ENCODE measurements around the gene CCDC3. TPM values are rescaled to one million over a fixed set of nuclear protein-coding genes. Genes with fewer than 3 reads are reported as not detected.
A peak's percentile ranks its signal among the peaks of the same experiment; 100 is the strongest.

The CCDC3 gene
- polyA plus RNA-seq, 2 of the 4 experiments (the other 2 are of a cell fraction): 0.58 to 0.94 TPM

DNA sequence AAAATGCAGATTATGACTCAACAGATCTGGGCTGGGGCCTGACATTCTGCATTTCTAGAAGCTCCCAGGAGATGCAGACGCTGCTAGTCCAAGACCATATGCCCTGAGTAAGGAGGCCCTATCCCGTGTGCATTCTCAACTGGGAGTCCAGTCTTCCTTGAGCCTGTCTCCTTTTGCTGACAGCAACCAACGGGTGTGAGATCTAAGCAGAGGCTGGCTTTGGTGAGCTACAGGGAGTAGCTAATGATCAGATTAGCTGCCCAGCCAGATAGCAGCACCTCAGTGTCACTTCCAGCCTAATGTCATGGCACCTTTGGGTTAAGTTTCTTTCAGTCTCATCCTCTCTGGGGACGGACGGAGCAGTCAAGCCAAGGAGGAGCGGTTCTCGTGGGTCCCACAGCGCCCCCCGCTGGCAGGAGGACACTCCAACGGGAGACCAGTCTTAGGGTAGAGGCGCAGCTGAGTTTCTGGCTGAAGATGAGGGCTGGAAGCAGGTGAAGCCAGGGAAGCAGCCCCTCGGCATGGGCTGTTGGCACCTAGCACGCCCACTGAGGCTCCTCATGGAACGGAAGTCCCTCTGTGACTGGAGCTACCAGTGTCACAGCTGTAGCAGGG, 154.0 kb downstream of the CCDC3 start:
- H3K27ac ChIP-seq: no peak overlapping the region
- ATAC-seq (peak in 1 of 2 experiments; percentile 78; a peak in 3 of 6 replicates), DNase-seq (ENCODE audit: low read depth in 1 of 2, low spot score in 1 of 2) (peak in 1 of 2 experiments; percentile 56), FAIRE-seq (no peak)
- POLR2A ChIA-PET: no interaction called here
- TF ChIP-seq HEYL (CRISPR knock-in tag; IDR thresholded peaks at IDR 0.05): no peak
- TF ChIP-seq CBX2 (IDR thresholded peaks at IDR 0.05; ENCODE audit: borderline replicate concordance, low read depth): no peak
- TF ChIP-seq HOXB5 (CRISPR knock-in tag; IDR thresholded peaks at IDR 0.05): no peak
- TF ChIP-seq RAD21 (conservative IDR thresholded peaks at IDR 0.05 in 1 of 2, IDR thresholded peaks at IDR 0.05 in 1 of 2): 0 out of 5 replicates have a peak, but pooled peaks of 1 of the 2 experiments have one; percentile 10
- TF ChIP-seq POLR2A (IDR thresholded peaks at IDR 0.05; ENCODE audit: low read length): no peak
- no peak for TF ChIP-seq FOSL2 (IDR thresholded peaks at IDR 0.05)
- no peak for TF ChIP-seq FOSL2 (CRISPR knock-in tag; IDR thresholded peaks at IDR 0.05)
- TF ChIP-seq CTCF (IDR thresholded peaks at IDR 0.05): peak; percentile 26; the same call in 2 of the 3 replicates
- no peak for TF ChIP-seq RARB (CRISPR knock-in tag; IDR thresholded peaks at IDR 0.05)
- TF ChIP-seq FOSB (CRISPR knock-in tag; IDR thresholded peaks at IDR 0.05): no peak
- no peak for TF ChIP-seq KDM5A (IDR thresholded peaks at IDR 0.05)
- no peak for TF ChIP-seq USF2 (IDR thresholded peaks at IDR 0.05)
- no peak overlapping the region for H3K4me2 ChIP-seq
- CTCF ChIA-PET: interaction anchor here (0.8 to 2.4 kb wide), 6 partner anchors 8 to 614 kb away, joined by 3 to 8 read pairs (median 3); no protein-coding TSS in a partner anchor
- H3K4me1 ChIP-seq: peaks cover 14% of the 10 kb centered on the region
- no peak overlapping the region for H3K4me3 ChIP-seq
- no peaks in the 10 kb centered on the region for H3K9me3 ChIP-seq
- 73% methylated on average over 13 of the region's 14 CpGs for WGBS (ENCODE audit: missing lambda C conversion rate)

- no peak for FAIRE-seq
- Histone ChIP-seq H3K4me3 (no peak overlapping the region), H3K4me2 (no peak overlapping the region), H3K4me1 (peaks cover 14% of the 10 kb centered on the region), H3K27ac (no peak overlapping the region), H3K9me3 (no peaks in the 10 kb centered on the region)
- ChIA-PET POLR2A (no interaction called here), CTCF (interaction anchor here (0.8 to 2.4 kb wide), 6 partner anchors 8 to 139 kb away, joined by 3 to 8 read pairs (median 3); no protein-coding TSS in a partner anchor)
- TF ChIP-seq ESRRA (IDR thresholded peaks at IDR 0.05; ENCODE audit: borderline replicate concordance, low read length): no peak
- no peak for TF ChIP-seq USF2 (IDR thresholded peaks at IDR 0.05)
- no peak for TF ChIP-seq POLR2A (IDR thresholded peaks at IDR 0.05; ENCODE audit: low read length)
- no peak for TF ChIP-seq HOXA7 (CRISPR knock-in tag; IDR thresholded peaks at IDR 0.05)
- TF ChIP-seq HDAC2 (IDR thresholded peaks at IDR 0.05): no peak
- no peak for TF ChIP-seq MAFK (IDR thresholded peaks at IDR 0.05; ENCODE audit: partially characterized antibody)
- no peak for TF ChIP-seq NFE2L2 (conservative IDR thresholded peaks at IDR 0.05; ENCODE audit: low read length)
- no peak for TF ChIP-seq ZSCAN20 (CRISPR knock-in tag; IDR thresholded peaks at IDR 0.05)
- TF ChIP-seq E2F6 (IDR thresholded peaks at IDR 0.05; ENCODE audit: borderline replicate concordance, low read depth): no peak
- TF ChIP-seq, protein P1, sequence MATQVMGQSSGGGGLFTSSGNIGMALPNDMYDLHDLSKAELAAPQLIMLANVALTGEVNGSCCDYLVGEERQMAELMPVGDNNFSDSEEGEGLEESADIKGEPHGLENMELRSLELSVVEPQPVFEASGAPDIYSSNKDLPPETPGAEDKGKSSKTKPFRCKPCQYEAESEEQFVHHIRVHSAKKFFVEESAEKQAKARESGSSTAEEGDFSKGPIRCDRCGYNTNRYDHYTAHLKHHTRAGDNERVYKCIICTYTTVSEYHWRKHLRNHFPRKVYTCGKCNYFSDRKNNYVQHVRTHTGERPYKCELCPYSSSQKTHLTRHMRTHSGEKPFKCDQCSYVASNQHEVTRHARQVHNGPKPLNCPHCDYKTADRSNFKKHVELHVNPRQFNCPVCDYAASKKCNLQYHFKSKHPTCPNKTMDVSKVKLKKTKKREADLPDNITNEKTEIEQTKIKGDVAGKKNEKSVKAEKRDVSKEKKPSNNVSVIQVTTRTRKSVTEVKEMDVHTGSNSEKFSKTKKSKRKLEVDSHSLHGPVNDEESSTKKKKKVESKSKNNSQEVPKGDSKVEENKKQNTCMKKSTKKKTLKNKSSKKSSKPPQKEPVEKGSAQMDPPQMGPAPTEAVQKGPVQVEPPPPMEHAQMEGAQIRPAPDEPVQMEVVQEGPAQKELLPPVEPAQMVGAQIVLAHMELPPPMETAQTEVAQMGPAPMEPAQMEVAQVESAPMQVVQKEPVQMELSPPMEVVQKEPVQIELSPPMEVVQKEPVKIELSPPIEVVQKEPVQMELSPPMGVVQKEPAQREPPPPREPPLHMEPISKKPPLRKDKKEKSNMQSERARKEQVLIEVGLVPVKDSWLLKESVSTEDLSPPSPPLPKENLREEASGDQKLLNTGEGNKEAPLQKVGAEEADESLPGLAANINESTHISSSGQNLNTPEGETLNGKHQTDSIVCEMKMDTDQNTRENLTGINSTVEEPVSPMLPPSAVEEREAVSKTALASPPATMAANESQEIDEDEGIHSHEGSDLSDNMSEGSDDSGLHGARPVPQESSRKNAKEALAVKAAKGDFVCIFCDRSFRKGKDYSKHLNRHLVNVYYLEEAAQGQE (IDR thresholded peaks at IDR 0.05): no peak
- TF ChIP-seq SREBF2 (IDR thresholded peaks at IDR 0.05): no peak
- no peak for TF ChIP-seq NR3C1 (IDR thresholded peaks at IDR 0.05)
- TF ChIP-seq, protein P2, sequence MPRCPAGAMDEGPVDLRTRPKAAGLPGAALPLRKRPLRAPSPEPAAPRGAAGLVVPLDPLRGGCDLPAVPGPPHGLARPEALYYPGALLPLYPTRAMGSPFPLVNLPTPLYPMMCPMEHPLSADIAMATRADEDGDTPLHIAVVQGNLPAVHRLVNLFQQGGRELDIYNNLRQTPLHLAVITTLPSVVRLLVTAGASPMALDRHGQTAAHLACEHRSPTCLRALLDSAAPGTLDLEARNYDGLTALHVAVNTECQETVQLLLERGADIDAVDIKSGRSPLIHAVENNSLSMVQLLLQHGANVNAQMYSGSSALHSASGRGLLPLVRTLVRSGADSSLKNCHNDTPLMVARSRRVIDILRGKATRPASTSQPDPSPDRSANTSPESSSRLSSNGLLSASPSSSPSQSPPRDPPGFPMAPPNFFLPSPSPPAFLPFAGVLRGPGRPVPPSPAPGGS (IDR thresholded peaks at IDR 0.05): no peak
- WGBS (ENCODE audit: missing lambda C conversion rate): 62% methylated on average over 1 of the region's 1 CpG
- no peak for DNase-seq (ENCODE audit: low read depth in 1 of 2, low spot score in 1 of 2)
- ATAC-seq: no peak; a peak in 1 of 6 replicates
Measured at GRCh38 chr10:12846718-12847117, 154.8 kb downstream of the CCDC3 start.
